ENCODE results near the gene MMP21. TPM values are rescaled to one million over a fixed set of nuclear protein-coding genes. Genes with fewer than 3 reads are reported as not detected.

Gene MMP21
- total and polyA plus RNA-seq, 2 of the 13 experiments (the other 11 are each of a cell fraction or from before 2014, with no cell fraction given), result not detected

DNA sequence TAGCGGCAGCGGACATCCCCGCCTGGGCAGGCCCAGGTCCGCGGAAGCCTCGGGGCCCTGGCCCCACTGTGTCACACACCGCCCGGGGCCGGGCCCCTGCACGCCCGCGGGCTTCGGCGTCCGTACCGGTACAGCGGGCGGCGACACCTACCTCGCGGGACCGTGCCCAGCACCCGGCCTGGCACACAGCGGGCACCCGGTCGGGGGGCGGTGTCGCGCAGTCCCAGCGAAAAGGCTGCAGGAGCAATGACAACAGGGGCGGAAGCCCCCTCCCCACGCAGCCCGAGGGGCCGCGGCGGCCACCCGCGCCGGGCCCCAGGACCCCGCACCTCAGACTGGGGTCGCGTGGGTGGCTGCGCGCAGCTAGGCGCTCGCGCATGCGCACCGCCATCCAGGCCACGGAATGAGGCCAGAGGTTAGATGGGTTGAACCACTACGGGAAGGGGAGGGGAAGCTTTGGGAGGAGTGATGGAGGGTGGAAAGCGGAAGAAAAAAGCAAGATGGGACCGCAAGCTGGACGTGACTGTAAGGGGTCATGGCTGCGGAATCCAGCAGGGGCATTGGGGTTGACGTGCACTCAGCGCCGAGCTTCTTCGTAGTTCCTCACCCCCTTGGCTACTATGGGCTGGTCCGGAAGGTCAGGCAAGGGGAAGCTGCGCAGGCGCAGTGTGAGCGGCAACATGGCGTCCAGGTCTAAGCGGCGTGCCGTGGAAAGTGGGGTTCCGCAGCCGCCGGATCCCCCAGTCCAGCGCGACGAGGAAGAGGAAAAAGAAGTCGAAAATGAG, 47.4 kb upstream of the MMP21 start, which contains the start of the genes BCCIP and UROS (continued):
- TF ChIP-seq ZFAT (CRISPR knock-in tag; conservative IDR thresholded peaks at IDR 0.05) (no peak), CHD4 (IDR thresholded peaks at IDR 0.05; ENCODE audit: borderline replicate concordance, low read length) (no peak), ZNF343 (CRISPR knock-in tag; IDR thresholded peaks at IDR 0.05) (no peak), KDM1A (CRISPR knock-in tag; IDR thresholded peaks at IDR 0.05) (no peak), SIX4 (CRISPR knock-in tag; IDR thresholded peaks at IDR 0.05) (0 out of 2 replicates have a peak, but pooled peaks have one; percentile 14), SP4 (CRISPR knock-in tag; IDR thresholded peaks at IDR 0.05) (peak; percentile 34; the same call in 1 of the 2 replicates), BORCS8-MEF2B (CRISPR knock-in tag; IDR thresholded peaks at IDR 0.05) (peak; percentile 21; the same call in 1 of the 2 replicates), ZFP36 (IDR thresholded peaks at IDR 0.05; ENCODE audit: borderline replicate concordance, low read depth, low read length, partially characterized antibody) (no peak)
- TF ChIP-seq, protein P1, sequence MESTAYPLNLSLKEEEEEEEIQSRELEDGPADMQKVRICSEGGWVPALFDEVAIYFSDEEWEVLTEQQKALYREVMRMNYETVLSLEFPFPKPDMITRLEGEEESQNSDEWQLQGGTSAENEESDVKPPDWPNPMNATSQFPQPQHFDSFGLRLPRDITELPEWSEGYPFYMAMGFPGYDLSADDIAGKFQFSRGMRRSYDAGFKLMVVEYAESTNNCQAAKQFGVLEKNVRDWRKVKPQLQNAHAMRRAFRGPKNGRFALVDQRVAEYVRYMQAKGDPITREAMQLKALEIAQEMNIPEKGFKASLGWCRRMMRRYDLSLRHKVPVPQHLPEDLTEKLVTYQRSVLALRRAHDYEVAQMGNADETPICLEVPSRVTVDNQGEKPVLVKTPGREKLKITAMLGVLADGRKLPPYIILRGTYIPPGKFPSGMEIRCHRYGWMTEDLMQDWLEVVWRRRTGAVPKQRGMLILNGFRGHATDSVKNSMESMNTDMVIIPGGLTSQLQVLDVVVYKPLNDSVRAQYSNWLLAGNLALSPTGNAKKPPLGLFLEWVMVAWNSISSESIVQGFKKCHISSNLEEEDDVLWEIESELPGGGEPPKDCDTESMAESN (CRISPR knock-in tag; conservative IDR thresholded peaks at IDR 0.05), result 0 out of 2 replicates have a peak, but pooled peaks have one; percentile 34
- TF ChIP-seq, protein P2, sequence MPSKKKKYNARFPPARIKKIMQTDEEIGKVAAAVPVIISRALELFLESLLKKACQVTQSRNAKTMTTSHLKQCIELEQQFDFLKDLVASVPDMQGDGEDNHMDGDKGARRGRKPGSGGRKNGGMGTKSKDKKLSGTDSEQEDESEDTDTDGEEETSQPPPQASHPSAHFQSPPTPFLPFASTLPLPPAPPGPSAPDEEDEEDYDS (CRISPR knock-in tag; IDR thresholded peaks at IDR 0.05), result peak; percentile 86
- TF ChIP-seq, protein P3, sequence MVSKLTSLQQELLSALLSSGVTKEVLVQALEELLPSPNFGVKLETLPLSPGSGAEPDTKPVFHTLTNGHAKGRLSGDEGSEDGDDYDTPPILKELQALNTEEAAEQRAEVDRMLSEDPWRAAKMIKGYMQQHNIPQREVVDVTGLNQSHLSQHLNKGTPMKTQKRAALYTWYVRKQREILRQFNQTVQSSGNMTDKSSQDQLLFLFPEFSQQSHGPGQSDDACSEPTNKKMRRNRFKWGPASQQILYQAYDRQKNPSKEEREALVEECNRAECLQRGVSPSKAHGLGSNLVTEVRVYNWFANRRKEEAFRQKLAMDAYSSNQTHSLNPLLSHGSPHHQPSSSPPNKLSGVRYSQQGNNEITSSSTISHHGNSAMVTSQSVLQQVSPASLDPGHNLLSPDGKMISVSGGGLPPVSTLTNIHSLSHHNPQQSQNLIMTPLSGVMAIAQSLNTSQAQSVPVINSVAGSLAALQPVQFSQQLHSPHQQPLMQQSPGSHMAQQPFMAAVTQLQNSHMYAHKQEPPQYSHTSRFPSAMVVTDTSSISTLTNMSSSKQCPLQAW (CRISPR knock-in tag; IDR thresholded peaks at IDR 0.05), result peak; percentile 60
- TF ChIP-seq, protein P4, sequence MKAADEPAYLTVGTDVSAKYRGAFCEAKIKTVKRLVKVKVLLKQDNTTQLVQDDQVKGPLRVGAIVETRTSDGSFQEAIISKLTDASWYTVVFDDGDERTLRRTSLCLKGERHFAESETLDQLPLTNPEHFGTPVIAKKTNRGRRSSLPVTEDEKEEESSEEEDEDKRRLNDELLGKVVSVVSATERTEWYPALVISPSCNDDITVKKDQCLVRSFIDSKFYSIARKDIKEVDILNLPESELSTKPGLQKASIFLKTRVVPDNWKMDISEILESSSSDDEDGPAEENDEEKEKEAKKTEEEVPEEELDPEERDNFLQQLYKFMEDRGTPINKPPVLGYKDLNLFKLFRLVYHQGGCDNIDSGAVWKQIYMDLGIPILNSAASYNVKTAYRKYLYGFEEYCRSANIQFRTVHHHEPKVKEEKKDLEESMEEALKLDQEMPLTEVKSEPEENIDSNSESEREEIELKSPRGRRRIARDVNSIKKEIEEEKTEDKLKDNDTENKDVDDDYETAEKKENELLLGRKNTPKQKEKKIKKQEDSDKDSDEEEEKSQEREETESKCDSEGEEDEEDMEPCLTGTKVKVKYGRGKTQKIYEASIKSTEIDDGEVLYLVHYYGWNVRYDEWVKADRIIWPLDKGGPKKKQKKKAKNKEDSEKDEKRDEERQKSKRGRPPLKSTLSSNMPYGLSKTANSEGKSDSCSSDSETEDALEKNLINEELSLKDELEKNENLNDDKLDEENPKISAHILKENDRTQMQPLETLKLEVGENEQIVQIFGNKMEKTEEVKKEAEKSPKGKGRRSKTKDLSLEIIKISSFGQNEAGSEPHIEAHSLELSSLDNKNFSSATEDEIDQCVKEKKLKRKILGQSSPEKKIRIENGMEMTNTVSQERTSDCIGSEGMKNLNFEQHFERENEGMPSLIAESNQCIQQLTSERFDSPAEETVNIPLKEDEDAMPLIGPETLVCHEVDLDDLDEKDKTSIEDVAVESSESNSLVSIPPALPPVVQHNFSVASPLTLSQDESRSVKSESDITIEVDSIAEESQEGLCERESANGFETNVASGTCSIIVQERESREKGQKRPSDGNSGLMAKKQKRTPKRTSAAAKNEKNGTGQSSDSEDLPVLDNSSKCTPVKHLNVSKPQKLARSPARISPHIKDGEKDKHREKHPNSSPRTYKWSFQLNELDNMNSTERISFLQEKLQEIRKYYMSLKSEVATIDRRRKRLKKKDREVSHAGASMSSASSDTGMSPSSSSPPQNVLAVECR (CRISPR knock-in tag; IDR thresholded peaks at IDR 0.05; ENCODE audit: borderline replicate concordance), result peak; percentile 87
